HG02973 (cell line): ENCODE measurements around the gene IP6K1.
"Not testable (repeated sequence)": the region's sequence is repeated elsewhere in the genome, so short reads cannot be mapped to it uniquely, and the experiment has no call there.

Experiments
- ATAC-seq: cut with Tn5 transposase; IDR thresholded peaks from one replicate; pipeline ENCODE4 v1.9.1; 2021; ENCODE audit warnings: moderate library complexity; ENCODE audit not compliant: unreplicated experiment

IP6K1 gene

DNA sequence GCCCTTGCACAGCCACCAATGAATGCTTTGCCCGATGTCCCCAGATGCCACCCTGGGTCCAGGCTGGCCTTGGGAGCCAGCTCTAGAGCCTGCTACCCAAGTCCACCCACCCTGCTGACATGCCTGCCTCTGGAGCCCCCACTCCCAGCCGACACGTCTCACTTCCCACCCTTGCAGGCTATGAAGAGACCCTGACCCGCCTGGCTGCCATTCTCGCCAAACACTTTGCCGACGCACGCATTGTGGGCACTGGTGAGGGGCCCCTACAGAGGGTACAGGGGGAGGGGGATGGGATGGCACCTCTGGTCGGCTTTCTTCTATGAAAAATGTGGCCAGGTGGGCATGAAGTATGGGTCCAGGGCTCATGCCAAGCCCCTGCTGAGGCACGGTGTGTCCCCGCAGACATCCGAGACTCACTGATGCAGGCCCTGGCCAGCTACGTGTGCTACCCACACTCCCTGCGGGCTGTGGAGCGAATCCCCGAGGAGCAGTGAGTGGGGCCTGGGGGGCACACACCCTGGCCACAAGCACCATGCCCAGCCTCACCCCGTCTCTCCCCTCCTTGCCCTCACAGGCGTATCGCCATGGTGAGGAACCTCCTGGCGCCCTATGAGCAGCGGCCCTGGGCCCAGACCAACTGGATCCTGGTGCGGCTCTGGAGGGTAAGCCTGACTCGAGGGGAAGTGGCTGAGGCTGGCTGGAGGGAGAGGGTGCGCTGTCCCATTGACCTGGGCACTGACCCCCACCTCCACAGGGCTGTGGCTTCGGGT is 72.8 kb downstream of the IP6K1 start:
- no peak for ATAC-seq

- no peak for ATAC-seq
Observed at GRCh38 chr3:49712631-49713317, 73.6 kb downstream of the IP6K1 start.

DNA sequence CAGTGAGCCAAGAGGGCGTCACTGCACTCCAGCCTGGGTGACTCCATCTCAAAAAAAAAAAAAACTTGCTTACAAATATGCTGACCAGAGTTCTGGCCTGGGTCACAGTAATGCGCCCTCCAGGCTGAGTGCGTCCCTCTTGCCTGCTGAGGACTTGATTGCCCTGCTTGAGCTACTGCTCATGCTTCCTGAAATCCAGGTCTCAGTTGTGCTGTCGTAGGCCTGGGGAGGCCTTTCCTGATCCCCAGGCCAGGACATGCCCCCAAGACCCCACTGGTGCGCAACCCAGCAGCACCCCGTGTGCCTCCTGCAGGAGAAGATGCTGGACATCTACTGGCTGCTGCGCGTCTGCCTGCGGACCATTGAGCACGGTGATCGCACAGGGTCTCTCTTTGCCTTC is 74.2 kb downstream of the IP6K1 start:
- ATAC-seq, result no peak

- no peak for ATAC-seq
Observed at GRCh38 chr3:49711489-49711888, 74.9 kb downstream of the IP6K1 start.

GRCh38 chr3:49709852-49710251 is 76.5 kb downstream of the IP6K1 start:
- ATAC-seq, result no peak

DNA sequence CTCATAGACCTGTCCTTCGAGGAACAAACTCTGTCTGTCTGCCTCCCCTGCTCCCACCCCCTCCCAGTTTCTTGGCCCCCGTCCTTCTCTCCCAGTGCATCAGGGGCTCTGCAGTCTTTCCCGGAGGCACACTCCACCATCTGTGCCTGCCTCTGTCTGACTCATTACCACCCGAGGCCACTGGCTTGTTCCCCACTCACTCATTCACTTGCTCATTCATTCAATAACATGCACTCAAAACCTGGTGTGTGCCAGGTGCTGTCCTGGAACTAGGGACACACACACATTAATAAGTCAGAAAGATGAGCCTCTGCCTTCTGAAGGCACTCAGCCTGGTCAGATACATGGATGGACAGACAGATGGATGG is 79.2 kb downstream of the IP6K1 start:
- ATAC-seq, result no peak

DNA sequence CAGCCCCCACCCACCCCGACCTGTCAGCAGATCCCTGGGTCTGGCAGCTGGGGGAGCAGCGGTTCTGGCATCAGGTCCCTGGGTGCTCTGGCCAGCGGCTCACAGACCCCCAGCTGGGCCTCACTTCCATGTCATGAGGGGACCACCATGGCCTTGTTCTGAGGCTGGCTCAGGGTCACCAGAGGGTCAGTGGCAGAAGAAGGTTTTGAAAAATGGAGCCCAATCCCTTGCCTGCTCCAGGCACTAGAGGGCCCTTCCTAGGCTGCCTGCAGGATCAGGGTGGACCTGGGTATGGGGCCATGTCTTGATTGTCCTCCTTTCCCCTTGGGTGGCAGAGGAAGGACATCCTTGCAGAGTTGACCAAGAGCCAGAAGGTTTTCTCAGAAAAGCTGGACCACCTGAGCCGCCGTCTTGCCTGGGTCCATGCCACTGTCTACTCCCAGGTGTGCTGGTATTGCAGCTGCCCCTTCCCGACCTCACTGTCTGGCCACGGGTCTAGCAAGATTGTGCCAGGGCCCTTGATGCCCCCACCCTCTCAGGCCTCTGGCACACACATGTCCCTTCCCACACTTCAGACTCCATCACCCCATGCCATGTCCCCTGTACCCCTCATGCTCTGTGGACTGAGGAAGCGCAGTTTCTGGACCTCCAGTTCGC is 79.8 kb downstream of the IP6K1 start:
- ATAC-seq, result no peak

DNA sequence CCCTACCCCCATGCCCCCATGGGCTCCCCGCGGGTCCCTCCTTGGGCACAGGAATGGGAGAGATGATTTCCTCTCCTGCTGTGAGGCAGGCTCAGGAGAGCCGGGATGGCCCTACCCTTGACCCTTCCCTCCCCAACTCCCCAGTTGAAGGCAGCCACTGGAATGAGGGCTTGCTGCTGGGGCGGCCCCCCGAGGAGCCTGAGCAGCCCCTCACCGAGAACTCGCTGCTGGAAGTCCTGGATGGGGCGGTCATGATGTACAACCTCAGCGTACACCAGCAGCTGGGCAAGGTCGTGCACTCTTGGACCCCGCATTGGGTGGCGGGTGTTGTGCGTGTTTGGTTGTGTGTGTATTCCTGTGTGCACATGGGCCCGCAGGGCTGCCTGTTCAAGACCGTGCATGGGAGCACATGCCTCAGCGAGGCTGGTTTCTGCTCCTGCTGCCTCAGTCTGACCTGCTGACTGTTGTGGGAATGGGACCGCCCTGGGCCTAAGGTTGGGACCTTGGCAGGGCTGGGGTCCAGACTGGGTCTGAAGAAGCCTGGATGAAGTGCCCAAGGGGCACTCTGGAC is 80.9 kb downstream of the IP6K1 start:
- ATAC-seq, result no peak

GRCh38 chr3:49704629-49705028 is 81.7 kb downstream of the IP6K1 start:
- ATAC-seq, result no peak

GRCh38 chr3:49703956-49704355 is 82.4 kb downstream of the IP6K1 start:
- ATAC-seq, result no peak

- no peak for ATAC-seq
Observed at GRCh38 chr3:49703443-49703927, 82.9 kb downstream of the IP6K1 start.

DNA sequence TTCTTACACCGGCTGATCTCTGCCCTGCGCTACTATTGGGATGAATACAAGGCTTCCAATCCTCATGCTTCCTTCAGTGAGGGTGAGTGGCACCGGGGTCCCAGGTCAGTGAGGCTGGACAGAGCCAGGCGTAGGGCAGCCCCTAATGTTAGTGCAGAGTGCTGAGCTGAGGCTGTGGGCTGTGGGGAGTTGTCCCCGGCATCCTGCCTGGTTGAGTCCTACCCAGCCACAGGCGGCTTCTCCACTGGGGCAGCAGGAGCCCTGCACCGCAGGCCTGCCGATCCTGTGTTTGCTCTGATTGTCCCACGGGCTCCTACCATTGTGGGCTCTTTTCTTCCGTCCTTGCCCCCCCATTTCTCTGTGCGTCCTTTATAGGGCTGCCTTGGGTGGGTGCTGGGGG is 83.7 kb downstream of the IP6K1 start:
- no peak for ATAC-seq

GRCh38 chr3:49701388-49702077 is 84.8 kb downstream of the IP6K1 start:
- no peak for ATAC-seq

- no peak for ATAC-seq
Observed at GRCh38 chr3:49700453-49701128, 85.8 kb downstream of the IP6K1 start.

DNA sequence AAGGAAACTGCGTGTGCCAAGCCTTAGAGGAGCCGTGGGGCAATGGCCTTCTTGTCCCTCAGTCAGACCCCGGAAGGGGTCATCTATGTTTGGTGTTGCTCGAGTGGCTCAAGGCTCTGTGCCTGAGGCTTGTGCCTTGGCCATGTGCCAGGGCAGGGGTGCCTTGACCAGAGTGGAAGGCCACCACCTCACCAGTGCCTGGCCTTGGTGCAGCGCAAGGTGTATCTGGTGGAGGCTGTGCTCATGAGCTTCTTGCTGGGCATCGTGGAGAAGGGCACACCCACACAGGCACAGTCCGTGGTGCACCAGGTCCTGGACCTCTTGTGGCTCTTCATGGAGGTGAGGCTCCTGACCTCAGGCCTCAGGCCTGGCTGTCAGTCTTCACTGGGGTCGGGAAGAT is 86.3 kb downstream of the IP6K1 start:
- no peak for ATAC-seq

GRCh38 chr3:49699281-49699979 is 86.9 kb downstream of the IP6K1 start:
- ATAC-seq, result no peak

GRCh38 chr3:49695350-49696015 is 90.9 kb downstream of the IP6K1 start:
- ATAC-seq, result not testable (repeated sequence)

GRCh38 chr3:49694409-49695070 is 91.8 kb downstream of the IP6K1 start:
- not testable (repeated sequence) for ATAC-seq

DNA sequence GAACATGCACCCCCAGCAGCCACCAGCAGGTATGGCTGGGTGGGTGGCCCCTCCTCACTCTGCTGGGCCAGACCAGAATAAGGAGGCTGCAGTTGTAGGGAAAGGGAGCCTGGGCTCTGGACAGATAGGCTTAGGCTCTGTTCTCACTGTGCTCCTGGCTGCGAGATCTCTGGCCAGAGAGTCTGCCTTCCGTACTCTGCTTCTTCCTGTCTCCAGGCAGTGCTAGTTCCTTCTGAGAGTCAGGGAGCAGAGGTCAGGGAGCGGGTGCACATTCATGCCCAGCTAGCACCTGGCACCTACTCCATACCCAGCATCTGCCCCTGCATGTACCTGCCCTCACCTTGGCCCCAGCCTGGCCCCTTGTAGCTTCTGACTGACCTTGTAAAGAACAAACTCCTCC is 94.9 kb downstream of the IP6K1 start:
- ATAC-seq, result not testable (repeated sequence)
